ENCODE measurements around the gene ABCD3. TPM values are rescaled to one million over a fixed set of nuclear protein-coding genes. Genes with fewer than 3 reads are reported as not detected.
"Not testable (repeated sequence)": the region's sequence is repeated elsewhere in the genome, so short reads cannot be mapped to it uniquely, and the experiment has no call there.

Gene ABCD3
- total RNA-seq, 4 donors from 2014 or later, result 31.3 to 46.6 (median 41.8) TPM

- DNase-seq (ENCODE audit: low spot score in 2 of 2), result no peak
- WGBS, 2 donors, result 91 to 96% methylated on average over 2 of the region's 2 CpGs
- no peak overlapping the region for H3K4me3 ChIP-seq (ENCODE audit: low read depth, poor library complexity, severe bottlenecking)
- no peak for TF ChIP-seq CTCF (IDR thresholded peaks at IDR 0.05)
- TF ChIP-seq POLR2A (IDR thresholded peaks at IDR 0.05), result no peak
- intact Hi-C loops (cut with DNase I; ENCODE audit: low total_unique reads), result no loop called here
Observed at GRCh38 chr1:94433866-94434265, 15.7 kb downstream of the ABCD3 start.

GRCh38 chr1:94434365-94435045 is 16.3 kb downstream of the ABCD3 start:
- no peak for DNase-seq (ENCODE audit: low spot score in 2 of 2)
- no peak overlapping the region for H3K4me3 ChIP-seq (ENCODE audit: low read depth, poor library complexity, severe bottlenecking)
- intact Hi-C loops (cut with DNase I; ENCODE audit: low total_unique reads), result no loop called here
- 84 to 94% methylated on average over 2 of the region's 2 CpGs for WGBS, 2 donors
- no peak for TF ChIP-seq POLR2A (IDR thresholded peaks at IDR 0.05)
- TF ChIP-seq CTCF (IDR thresholded peaks at IDR 0.05), result no peak

- WGBS, 2 donors, result 78 to 89% methylated on average over 2 of the region's 2 CpGs
- TF ChIP-seq CTCF (IDR thresholded peaks at IDR 0.05) (no peak), POLR2A (IDR thresholded peaks at IDR 0.05) (no peak)
- intact Hi-C loops (cut with DNase I; ENCODE audit: low total_unique reads), result no loop called here
- H3K4me3 ChIP-seq (ENCODE audit: low read depth, poor library complexity, severe bottlenecking), result no peak overlapping the region
- DNase-seq (ENCODE audit: low spot score in 2 of 2), result no peak
Observed at GRCh38 chr1:94438692-94439276, 20.6 kb downstream of the ABCD3 start.

- no peak for TF ChIP-seq CTCF (IDR thresholded peaks at IDR 0.05)
- no peak for TF ChIP-seq POLR2A (IDR thresholded peaks at IDR 0.05)
- no peak for DNase-seq (ENCODE audit: low spot score in 2 of 2)
- no peak overlapping the region for H3K4me3 ChIP-seq (ENCODE audit: low read depth, poor library complexity, severe bottlenecking)
- intact Hi-C loops (cut with DNase I; ENCODE audit: low total_unique reads), result no loop called here
- 100% methylated on average over 1 of the region's 1 CpG for WGBS, 2 donors
Observed at GRCh38 chr1:94440088-94440487, 21.9 kb downstream of the ABCD3 start.

- H3K4me3 ChIP-seq (ENCODE audit: low read depth, poor library complexity, severe bottlenecking); DNase-seq (ENCODE audit: low spot score in 2 of 2); intact Hi-C loops (cut with DNase I; ENCODE audit: low total_unique reads): not testable (repeated sequence)
Observed at GRCh38 chr1:94443067-94443466, 24.9 kb downstream of the ABCD3 start.

GRCh38 chr1:94444819-94445218 is 26.6 kb downstream of the ABCD3 start:
- H3K4me3 ChIP-seq (ENCODE audit: low read depth, poor library complexity, severe bottlenecking); DNase-seq (ENCODE audit: low spot score in 2 of 2); intact Hi-C loops (cut with DNase I; ENCODE audit: low total_unique reads): not testable (repeated sequence)
- 78 to 98% methylated on average over 3 of the region's 3 CpGs for WGBS, 2 donors

- not testable (repeated sequence) for DNase-seq (ENCODE audit: low spot score in 2 of 2)
- 91 to 96% methylated on average over 8 of the region's 8 CpGs for WGBS, 2 donors
Observed at GRCh38 chr1:94445733-94446132, 27.5 kb downstream of the ABCD3 start.

GRCh38 chr1:94446177-94446576 is 28.0 kb downstream of the ABCD3 start:
- DNase-seq (ENCODE audit: low spot score in 2 of 2); intact Hi-C loops (cut with DNase I; ENCODE audit: low total_unique reads); H3K4me3 ChIP-seq (ENCODE audit: low read depth, poor library complexity, severe bottlenecking): not testable (repeated sequence)
- WGBS, 2 donors, result 95% methylated on average over 6 of the region's 6 CpGs

More at GRCh38 chr1:94445733-94446132, 27.5 kb downstream of the ABCD3 start:
- intact Hi-C loops (cut with DNase I; ENCODE audit: low total_unique reads); H3K4me3 ChIP-seq (ENCODE audit: low read depth, poor library complexity, severe bottlenecking): not testable (repeated sequence)

GRCh38 chr1:94448741-94449140 is 30.6 kb downstream of the ABCD3 start:
- WGBS, 2 donors, result 79 to 88% methylated on average over 3 of the region's 3 CpGs
- DNase-seq (ENCODE audit: low spot score in 2 of 2); H3K4me3 ChIP-seq (ENCODE audit: low read depth, poor library complexity, severe bottlenecking); intact Hi-C loops (cut with DNase I; ENCODE audit: low total_unique reads): not testable (repeated sequence)

All from lower leg skin (tissue), 4 donors.